HG02763 (cell line): ENCODE data around the gene LIPN.
"Not testable (repeated sequence)": the region's sequence is repeated elsewhere in the genome, so short reads cannot be mapped to it uniquely, and the experiment has no call there.

ENCODE experiments used
- ATAC-seq: cut with Tn5 transposase; IDR thresholded peaks from one replicate; pipeline ENCODE4 v1.9.1; 2021; ENCODE audit warnings: mild to moderate bottlenecking, moderate library complexity; ENCODE audit not compliant: unreplicated experiment

The LIPN gene

GRCh38 chr10:88759366-88760101, at the start of gene LIPN:
Gene LIPN, plus strand, starts transcription at chr10:88760020. Its CDS starts 1,386 bp downstream, at chr10:88761406.
- ATAC-seq = no peak

- no peak for ATAC-seq
Measured at GRCh38 chr10:88715517-88715916, 44.3 kb upstream of the LIPN start.

- no peak for ATAC-seq
Measured at GRCh38 chr10:88721392-88721791, 38.4 kb upstream of the LIPN start.

- no peak for ATAC-seq
Measured at GRCh38 chr10:88725798-88726197, 34.0 kb upstream of the LIPN start.

- no peak for ATAC-seq
Measured at GRCh38 chr10:88728107-88728763, 31.6 kb upstream of the LIPN start.

- ATAC-seq = no peak
Measured at GRCh38 chr10:88730864-88731263, 29.0 kb upstream of the LIPN start.

- ATAC-seq = no peak
Measured at GRCh38 chr10:88731296-88731695, 28.5 kb upstream of the LIPN start.

GRCh38 chr10:88733215-88733614, 26.6 kb upstream of the LIPN start:
- no peak for ATAC-seq

GRCh38 chr10:88735661-88736060, 24.2 kb upstream of the LIPN start:
- ATAC-seq = no peak

GRCh38 chr10:88741921-88742320, 17.9 kb upstream of the LIPN start:
- not testable (repeated sequence) for ATAC-seq

- no peak for ATAC-seq
Measured at GRCh38 chr10:88742448-88742847, 17.4 kb upstream of the LIPN start.

- no peak for ATAC-seq
Measured at GRCh38 chr10:88744002-88744401, 15.8 kb upstream of the LIPN start.

GRCh38 chr10:88745633-88746032, 14.2 kb upstream of the LIPN start:
- ATAC-seq = no peak

- ATAC-seq = no peak
Measured at GRCh38 chr10:88754287-88754686, 5.5 kb upstream of the LIPN start.

GRCh38 chr10:88755753-88756152, 4.1 kb upstream of the LIPN start:
- ATAC-seq = peak; percentile 65

GRCh38 chr10:88756660-88757059, 3.2 kb upstream of the LIPN start:
- no peak for ATAC-seq

GRCh38 chr10:88762906-88763305, 3.1 kb downstream of the LIPN start:
- no peak for ATAC-seq

GRCh38 chr10:88763441-88763840, 3.6 kb downstream of the LIPN start:
- ATAC-seq = no peak

GRCh38 chr10:88764110-88764509, 4.3 kb downstream of the LIPN start:
- ATAC-seq = no peak

GRCh38 chr10:88765816-88766215, 6.0 kb downstream of the LIPN start:
- ATAC-seq = no peak

- ATAC-seq = no peak
Measured at GRCh38 chr10:88769384-88769783, 9.6 kb downstream of the LIPN start.

- ATAC-seq = no peak
Measured at GRCh38 chr10:88781206-88781605, 21.4 kb downstream of the LIPN start.

GRCh38 chr10:88782222-88782621, 22.4 kb downstream of the LIPN start:
- no peak for ATAC-seq
